HFF-Myc (cell line): ENCODE measurements around the gene PIGL.
A peak's percentile ranks its signal among the peaks of the same experiment; 100 is the strongest.

Source experiments
- DNase-seq: peaks from one replicate; pipeline ENCODE4 v3.0.0-alpha.2; 2011; ENCODE audit warnings: low read depth; ENCODE audit errors: extremely low read depth
- H3K4me3 ChIP-seq: replicated peaks from 2 replicates; pipeline ENCODE4 v1.5.1; 2011; ENCODE audit warnings: low read depth, mild to moderate bottlenecking, control low read depth, low read length
- CTCF ChIP-seq: IDR thresholded peaks from 2 replicates; pipeline ENCODE4 v1.5.1; 2012; ENCODE audit warnings: mild to moderate bottlenecking, low read depth, low read length, control low read depth; ENCODE audit errors: missing control alignments

The PIGL gene

DNA sequence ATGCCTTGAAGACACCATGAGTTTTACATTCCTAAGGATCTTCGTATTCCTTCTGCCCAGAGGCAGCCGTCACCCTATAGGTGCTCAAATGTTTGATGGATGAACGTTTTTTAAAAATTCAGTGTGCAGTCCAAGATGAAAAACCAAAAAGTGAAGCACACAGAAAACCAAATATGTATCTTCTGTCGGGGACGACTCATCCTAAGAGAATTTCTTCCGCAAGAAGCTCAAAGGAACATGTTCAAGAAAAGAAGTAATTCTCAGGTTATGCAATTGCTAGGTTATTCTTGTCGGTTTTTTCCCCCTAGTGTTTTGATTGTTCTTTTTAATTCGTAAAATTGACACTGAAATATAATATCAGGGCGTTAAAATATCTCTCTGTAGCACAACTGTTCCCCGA is 134.8 kb downstream of the PIGL start:
- no peak for TF ChIP-seq CTCF
- no peak for DNase-seq
- H3K4me3 ChIP-seq: peak overlapping the region; percentile 88

DNA sequence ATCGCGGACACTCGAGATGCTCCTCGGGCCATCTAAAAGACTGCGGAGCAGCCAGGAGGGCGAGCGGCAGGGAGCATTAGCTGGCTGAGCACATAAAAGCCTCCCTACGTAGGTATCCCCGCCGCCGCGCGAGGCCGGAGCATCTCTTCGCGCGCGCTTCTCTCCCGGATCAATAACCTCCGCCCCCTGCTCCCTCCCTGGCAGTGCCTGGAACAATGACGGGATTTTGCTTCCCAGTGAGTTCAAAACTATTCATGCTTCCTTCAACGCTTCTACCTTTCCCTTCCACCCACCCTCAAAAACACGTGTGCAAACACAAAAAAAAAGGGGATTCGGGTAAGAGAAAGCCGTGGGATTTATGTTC is 135.3 kb downstream of the PIGL start:
- H3K4me3 ChIP-seq: peak overlapping the region; percentile 88
- TF ChIP-seq CTCF: no peak
- no peak for DNase-seq

- peak overlapping the region; percentile 88 for H3K4me3 ChIP-seq
- DNase-seq: no peak
- no peak for TF ChIP-seq CTCF
Observed at GRCh38 chr17:16352667-16353316, 135.8 kb downstream of the PIGL start.

- TF ChIP-seq CTCF: no peak
- peak within 1 kb of the TSS; percentile 88 for H3K4me3 ChIP-seq
- no peak for DNase-seq
Observed at GRCh38 chr17:16353317-16354174, 136.5 kb downstream of the PIGL start, which contains the start of gene CENPV. Gene CENPV, minus strand, starts transcription at chr17:16353469. Its CDS starts 33 bp downstream, at chr17:16353436.

DNA sequence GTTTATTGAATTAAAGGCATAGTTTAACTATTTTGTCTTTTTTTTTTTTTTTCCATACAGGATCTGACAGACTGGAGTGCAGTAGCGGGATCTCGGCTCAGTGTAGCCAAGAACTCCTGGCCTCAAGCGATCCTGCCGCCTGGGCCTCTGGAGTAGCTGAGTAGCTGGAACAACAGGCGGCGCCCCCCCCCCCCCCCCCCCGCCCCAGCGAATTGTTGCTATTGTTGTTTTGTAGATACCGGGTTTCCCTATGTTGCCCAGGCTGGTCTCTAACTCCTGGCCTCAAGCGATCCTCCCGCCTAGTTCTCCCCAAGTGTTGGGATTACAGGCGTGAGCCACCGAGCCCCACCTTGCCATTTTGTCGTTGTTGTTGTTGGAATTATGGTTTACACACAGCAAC is 137.6 kb downstream of the PIGL start:
- no peak overlapping the region for H3K4me3 ChIP-seq
- no peak for DNase-seq
- TF ChIP-seq CTCF: no peak

- no peak for TF ChIP-seq CTCF
- no peak overlapping the region for H3K4me3 ChIP-seq
- DNase-seq: no peak
Observed at GRCh38 chr17:16358394-16358793, 141.4 kb downstream of the PIGL start.
